HFFc6 (cell line): ENCODE results near the gene SLC6A20. TPM values are rescaled to one million over a fixed set of nuclear protein-coding genes. Genes with fewer than 3 reads are reported as not detected.

Source experiments
- DNase-seq: peaks from one replicate; pipeline ENCODE4 v3.0.0-alpha.2; 2018
- H3K27ac Mint-ChIP-seq: 2 replicates; pipeline ENCODE4 v1.8.0; 2020; ENCODE audit warnings: mild to moderate bottlenecking, mixed read lengths
- H3K27me3 Mint-ChIP-seq: 2 replicates; pipeline ENCODE4 v1.8.0; 2021; ENCODE audit warnings: mild to moderate bottlenecking, moderate library complexity, mixed read lengths; ENCODE audit not compliant: insufficient read depth
- H3K36me3 Mint-ChIP-seq: 2 replicates; pipeline ENCODE4 v1.8.0; 2021; ENCODE audit warnings: low read depth, mixed read lengths
- H3K4me1 Mint-ChIP-seq: 2 replicates; pipeline ENCODE4 v1.8.0; 2020; ENCODE audit warnings: low read depth, mixed read lengths
- H3K4me3 Mint-ChIP-seq: 2 replicates; pipeline ENCODE4 v1.8.0; 2020; ENCODE audit warnings: mild to moderate bottlenecking, moderate library complexity, mixed read lengths
- H3K9me3 Mint-ChIP-seq: 2 replicates; pipeline ENCODE4 v1.8.0; 2020; ENCODE audit warnings: mild to moderate bottlenecking, mixed read lengths
- total RNA-seq, 6 experiments: library from RNA; stranded (reverse); fragmentation: NEBNext Ultra II Directional; extraction: Animal tissue kit (Norgen Biotek cat#: 25700); gene quantifications; 2 replicates in 1 of 6; 3 replicates in 5 of 6; pipeline ENCODE4 v1.2.3, GENCODE V29; 2021
- TF ChIP-seq, protein P1 (sequence below): fragments of 200-600 bp; sonication (generic); IDR thresholded peaks from 2 replicates; pipeline ENCODE4 v1.5.0; 2021; ENCODE audit warnings: antibody characterized with exemption, mild to moderate bottlenecking

SLC6A20 gene
- total RNA-seq, 6 experiments from 2014 or later: not detected

DNA sequence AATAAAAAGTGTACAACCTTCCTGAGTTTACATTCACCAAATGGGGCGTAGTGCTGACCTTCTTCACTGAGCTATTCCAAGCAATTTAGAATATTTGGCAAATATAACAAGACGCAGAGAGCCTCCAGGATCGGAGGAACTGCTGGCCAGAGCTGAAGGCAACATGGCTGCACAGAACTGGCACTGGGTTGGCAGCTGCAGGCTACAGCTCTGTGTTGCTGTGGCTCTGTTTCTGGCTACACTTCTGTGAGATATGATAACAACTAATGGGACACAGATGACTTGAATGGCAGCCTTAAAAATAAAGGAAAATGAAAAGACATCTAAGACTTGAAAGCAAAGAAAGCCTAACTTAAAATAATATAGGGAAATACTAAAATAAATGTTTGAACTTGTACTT lies 10.8 kb upstream of the SLC6A20 start:
- Mint-ChIP-seq H3K27ac (no peak overlapping the region), H3K27me3 (peaks cover 33% of the 10 kb centered on the region), H3K4me1 (no peaks in the 10 kb centered on the region), H3K36me3 (no peaks in the 10 kb centered on the region), H3K4me3 (no peak overlapping the region), H3K9me3 (no peaks in the 10 kb centered on the region)
- DNase-seq: no peak
- TF ChIP-seq, protein P1, sequence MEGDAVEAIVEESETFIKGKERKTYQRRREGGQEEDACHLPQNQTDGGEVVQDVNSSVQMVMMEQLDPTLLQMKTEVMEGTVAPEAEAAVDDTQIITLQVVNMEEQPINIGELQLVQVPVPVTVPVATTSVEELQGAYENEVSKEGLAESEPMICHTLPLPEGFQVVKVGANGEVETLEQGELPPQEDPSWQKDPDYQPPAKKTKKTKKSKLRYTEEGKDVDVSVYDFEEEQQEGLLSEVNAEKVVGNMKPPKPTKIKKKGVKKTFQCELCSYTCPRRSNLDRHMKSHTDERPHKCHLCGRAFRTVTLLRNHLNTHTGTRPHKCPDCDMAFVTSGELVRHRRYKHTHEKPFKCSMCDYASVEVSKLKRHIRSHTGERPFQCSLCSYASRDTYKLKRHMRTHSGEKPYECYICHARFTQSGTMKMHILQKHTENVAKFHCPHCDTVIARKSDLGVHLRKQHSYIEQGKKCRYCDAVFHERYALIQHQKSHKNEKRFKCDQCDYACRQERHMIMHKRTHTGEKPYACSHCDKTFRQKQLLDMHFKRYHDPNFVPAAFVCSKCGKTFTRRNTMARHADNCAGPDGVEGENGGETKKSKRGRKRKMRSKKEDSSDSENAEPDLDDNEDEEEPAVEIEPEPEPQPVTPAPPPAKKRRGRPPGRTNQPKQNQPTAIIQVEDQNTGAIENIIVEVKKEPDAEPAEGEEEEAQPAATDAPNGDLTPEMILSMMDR: no peak

DNA sequence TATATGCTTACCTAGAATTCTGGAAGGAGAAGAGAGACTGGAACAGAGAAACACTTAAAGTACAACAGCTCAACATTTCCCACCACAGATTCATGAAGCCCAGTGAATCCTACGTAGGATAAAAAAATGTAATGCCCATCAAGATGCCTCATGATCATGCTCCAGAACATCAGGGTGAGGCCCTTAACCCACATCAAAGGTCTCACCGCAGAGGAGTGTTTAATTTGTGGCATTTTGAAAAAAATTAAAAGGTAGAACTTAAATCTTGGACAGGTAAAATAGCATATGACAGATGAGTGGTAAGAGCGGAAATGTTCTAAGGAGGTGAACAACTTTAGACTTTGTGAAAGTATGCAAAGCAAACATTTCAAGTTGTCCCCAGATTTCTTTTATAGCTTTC lies 9.7 kb upstream of the SLC6A20 start:
- H3K27me3 Mint-ChIP-seq: peaks cover 29% of the 10 kb centered on the region
- H3K36me3 Mint-ChIP-seq: no peaks in the 10 kb centered on the region
- no peaks in the 10 kb centered on the region for H3K9me3 Mint-ChIP-seq
- H3K4me3 Mint-ChIP-seq: no peak overlapping the region
- DNase-seq: no peak
- H3K27ac Mint-ChIP-seq: no peak overlapping the region
- no peaks in the 10 kb centered on the region for H3K4me1 Mint-ChIP-seq
- TF ChIP-seq, protein P1: no peak

DNA sequence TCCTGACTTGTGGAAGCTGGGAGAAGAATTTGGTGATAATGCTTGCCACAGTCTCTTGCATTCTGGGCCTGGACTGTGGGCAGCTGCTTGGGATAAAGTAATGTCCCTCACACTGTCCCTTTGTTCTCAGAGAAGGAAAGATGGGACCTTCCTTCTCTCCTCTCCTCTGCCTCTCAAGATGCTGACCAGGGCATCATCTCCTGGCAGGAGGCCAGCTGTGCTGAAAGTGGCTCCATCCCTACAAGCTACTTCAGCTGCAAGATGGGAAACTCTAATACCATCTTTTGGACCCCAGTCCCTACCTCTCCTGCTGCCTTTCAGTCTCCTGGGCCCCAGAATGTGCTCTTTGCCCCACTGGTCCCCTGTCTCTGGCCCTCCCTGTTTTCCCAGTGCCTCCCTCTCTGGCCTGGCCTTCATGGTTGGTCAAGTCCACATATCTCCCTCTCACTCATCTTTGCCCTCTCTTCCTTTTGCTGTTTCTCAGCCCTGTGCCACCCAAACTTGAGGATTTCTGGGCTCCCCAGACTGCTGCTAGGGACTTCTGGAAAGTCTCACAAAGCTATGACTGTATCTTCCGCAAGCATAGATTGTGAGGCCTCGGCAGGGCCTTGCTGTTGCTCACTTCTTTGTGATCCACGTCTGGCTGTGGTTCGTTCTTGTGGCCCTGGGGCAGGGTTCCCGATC lies 7.1 kb upstream of the SLC6A20 start:
- Mint-ChIP-seq H3K9me3 (no peaks in the 10 kb centered on the region), H3K4me3 (no peak overlapping the region), H3K27me3 (peaks cover 34% of the 10 kb centered on the region), H3K36me3 (no peaks in the 10 kb centered on the region), H3K27ac (no peak overlapping the region), H3K4me1 (no peaks in the 10 kb centered on the region)
- no peak for DNase-seq
- TF ChIP-seq, protein P1: no peak

DNA sequence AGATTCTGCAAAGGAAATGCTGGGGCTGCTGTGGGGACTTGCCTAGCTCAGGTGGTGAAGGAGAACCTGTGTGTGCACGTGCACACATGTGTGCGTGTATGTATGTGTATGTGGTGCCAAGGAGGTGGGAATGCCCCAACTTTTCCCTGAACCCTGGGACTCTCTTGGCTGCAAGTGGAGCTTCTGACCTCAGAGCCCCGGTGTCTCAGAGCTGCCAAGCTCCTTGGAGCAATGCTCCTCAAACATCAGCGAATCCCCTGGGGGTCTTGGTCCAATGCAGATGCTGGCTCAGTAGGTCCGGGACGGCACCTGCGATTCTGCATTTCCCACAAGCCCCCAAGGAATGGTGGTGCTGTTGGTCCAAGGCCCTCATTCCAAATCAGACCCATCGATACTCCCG lies 5.8 kb upstream of the SLC6A20 start:
- Mint-ChIP-seq H3K36me3 (no peaks in the 10 kb centered on the region), H3K9me3 (no peaks in the 10 kb centered on the region), H3K4me1 (no peaks in the 10 kb centered on the region), H3K4me3 (no peak overlapping the region), H3K27me3 (peaks cover 34% of the 10 kb centered on the region), H3K27ac (no peak overlapping the region)
- TF ChIP-seq, protein P1: no peak
- DNase-seq: no peak

DNA sequence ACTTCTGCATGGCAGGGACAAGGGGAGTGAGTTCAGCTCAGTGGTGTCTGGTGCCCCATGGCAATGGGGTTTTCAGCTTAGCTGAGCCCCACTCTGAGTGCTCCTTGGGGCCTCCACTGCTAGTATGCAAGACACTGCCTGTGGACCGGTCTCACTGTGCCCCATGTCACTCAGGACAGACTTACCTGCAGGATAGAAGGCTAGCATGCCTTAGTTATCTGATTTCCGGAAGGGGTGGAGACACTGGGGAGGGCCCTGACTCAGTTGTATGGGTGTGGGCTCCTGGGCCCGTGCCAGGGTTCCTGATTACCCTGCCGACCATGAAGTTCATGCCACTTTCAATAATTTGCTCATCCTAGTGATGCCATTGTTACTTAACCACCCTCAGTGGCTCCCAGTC lies 4.3 kb upstream of the SLC6A20 start:
- Mint-ChIP-seq H3K4me1 (no peaks in the 10 kb centered on the region), H3K27ac (no peak overlapping the region), H3K9me3 (no peaks in the 10 kb centered on the region), H3K27me3 (peaks cover 35% of the 10 kb centered on the region), H3K4me3 (no peak overlapping the region), H3K36me3 (no peaks in the 10 kb centered on the region)
- TF ChIP-seq, protein P1: no peak
- no peak for DNase-seq
